Measurements from ENCODE around the gene TAMM41.
"Not testable (repeated sequence)": the region's sequence is repeated elsewhere in the genome, so short reads cannot be mapped to it uniquely, and the experiment has no call there.

TAMM41 gene, protein sequence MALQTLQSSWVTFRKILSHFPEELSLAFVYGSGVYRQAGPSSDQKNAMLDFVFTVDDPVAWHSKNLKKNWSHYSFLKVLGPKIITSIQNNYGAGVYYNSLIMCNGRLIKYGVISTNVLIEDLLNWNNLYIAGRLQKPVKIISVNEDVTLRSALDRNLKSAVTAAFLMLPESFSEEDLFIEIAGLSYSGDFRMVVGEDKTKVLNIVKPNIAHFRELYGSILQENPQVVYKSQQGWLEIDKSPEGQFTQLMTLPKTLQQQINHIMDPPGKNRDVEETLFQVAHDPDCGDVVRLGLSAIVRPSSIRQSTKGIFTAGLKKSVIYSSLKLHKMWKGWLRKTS

GRCh38 chr3:11846281-11847266 is at the start of gene TAMM41:
TSS of gene TAMM41 (minus strand) at chr3:11846885. CDS start at chr3:11846636, 249 bp downstream.
- DNase-seq = peak; percentile 56

GRCh38 chr3:11878837-11879236 is 32.2 kb upstream of the TAMM41 start:
- DNase-seq = no peak

- DNase-seq = not testable (repeated sequence)
Measured at GRCh38 chr3:11874707-11875106, 28.0 kb upstream of the TAMM41 start.

- DNase-seq = not testable (repeated sequence)
Measured at GRCh38 chr3:11863739-11864138, 17.1 kb upstream of the TAMM41 start.

DNA sequence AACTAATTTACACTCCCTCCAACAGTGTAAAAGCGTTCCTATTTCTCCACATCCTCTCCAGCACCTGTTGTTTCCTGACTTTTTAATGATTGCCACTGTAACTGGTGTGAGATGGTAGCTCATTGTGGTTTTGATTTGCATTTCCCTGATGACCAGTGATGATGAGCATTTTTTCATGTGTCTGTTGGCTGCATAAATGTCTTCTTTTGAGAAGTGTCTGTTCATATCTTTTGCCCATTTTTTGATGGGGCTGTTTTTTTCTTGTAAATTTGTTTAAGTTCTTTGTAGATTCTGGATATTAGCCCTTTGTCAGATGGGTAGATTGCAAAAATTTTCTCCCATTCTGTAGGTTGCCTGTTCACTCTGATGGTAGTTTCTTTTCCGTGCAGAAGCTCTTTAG is 15.9 kb upstream of the TAMM41 start:
- DNase-seq = not testable (repeated sequence)

GRCh38 chr3:11862145-11862544 is 15.5 kb upstream of the TAMM41 start:
- DNase-seq = not testable (repeated sequence)

- DNase-seq = not testable (repeated sequence)
Measured at GRCh38 chr3:11860213-11860612, 13.5 kb upstream of the TAMM41 start.

GRCh38 chr3:11853450-11853849 is 6.8 kb upstream of the TAMM41 start:
- DNase-seq = no peak

DNA sequence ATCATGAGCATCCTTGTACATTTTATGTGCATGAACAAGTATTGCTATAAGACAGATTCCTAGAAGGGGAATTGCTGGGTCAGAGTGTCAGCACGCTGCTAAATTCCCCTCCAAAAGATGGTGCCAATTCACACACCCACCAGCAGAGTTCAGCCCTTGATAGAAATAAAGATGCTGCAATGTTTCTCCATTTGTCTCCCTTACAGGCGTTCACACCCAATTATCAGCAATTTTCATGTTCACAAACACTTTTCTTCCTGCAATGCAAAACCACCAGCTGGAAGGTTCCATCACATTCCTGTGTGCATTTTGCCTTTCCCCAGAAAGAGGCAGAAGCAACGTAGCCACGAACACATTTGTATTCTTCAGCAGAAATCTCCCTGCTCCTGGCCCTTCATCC is 3.3 kb upstream of the TAMM41 start:
- DNase-seq = no peak

DNA sequence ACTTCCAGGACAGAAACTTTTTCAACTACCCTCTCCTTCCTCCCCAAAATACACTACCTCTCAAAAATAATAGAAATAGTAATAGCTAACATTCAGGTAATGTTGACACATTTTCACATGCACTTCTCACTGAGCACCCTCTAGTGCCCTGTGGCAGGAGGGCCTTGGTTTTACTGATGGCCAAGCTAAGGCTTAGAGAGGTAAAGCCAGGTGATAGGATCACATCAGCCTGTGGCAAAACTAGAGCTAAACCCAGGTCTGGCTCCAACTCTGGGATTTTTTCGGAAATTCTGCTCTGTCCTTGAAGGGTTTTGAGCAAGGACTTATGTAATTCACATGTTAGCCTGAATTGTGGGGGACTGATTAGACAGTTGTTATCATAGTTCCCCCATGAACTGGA is 922 bp upstream of the TAMM41 start:
- DNase-seq = no peak

- DNase-seq = no peak
Measured at GRCh38 chr3:11845651-11846050, 1.0 kb downstream of the TAMM41 start.

DNA sequence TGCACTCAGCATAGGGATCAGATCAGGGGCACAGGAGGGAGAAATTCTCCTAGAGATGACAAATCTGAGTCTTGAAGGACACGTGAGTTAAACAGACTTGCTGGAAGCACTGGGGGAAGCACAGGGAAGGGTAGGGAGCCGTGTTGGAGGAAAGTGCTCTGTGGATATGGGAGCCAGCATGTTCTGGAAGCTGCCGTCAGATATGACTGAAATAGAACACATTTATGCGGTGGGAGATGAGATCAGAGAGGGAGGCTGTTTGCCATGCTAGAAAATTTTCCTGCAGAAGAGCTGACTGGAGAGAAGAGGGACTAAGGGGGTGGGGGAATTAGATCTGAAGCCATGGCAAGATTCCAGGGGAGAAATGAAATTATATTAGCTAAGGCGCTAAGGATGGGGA is 1.8 kb downstream of the TAMM41 start:
- no peak for DNase-seq

DNA sequence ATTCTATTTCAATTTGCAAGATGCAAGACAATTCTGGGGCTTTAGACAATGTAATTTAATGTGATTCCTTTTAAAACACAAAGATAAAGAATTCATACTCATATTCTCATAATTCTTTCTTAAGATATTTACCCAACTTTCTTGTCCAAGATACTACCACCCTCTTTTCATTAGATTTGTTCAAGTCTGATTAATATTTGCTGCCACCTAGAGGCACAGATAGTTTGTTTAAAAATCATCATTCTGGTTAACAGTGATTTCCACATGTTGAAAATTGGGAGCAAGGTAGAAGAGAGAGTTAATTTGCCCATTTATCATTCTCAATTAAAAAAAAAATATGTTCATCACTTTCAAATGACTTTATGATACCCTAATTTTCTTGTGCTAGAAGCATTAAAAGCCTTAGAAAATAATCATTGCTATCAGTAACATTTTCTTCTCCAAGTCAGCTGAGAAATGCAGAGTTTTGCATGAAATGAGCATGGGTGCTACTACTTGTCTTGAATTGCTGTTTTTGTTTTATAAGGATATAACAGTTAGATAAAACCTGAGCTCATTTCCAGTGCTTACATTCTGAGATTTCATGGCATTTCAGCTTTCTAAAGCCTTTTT is 11.6 kb downstream of the TAMM41 start:
- no peak for DNase-seq

GRCh38 chr3:11832981-11833905 is 13.4 kb downstream of the TAMM41 start:
- no peak for DNase-seq

GRCh38 chr3:11829416-11829815 is 17.3 kb downstream of the TAMM41 start:
- no peak for DNase-seq

DNA sequence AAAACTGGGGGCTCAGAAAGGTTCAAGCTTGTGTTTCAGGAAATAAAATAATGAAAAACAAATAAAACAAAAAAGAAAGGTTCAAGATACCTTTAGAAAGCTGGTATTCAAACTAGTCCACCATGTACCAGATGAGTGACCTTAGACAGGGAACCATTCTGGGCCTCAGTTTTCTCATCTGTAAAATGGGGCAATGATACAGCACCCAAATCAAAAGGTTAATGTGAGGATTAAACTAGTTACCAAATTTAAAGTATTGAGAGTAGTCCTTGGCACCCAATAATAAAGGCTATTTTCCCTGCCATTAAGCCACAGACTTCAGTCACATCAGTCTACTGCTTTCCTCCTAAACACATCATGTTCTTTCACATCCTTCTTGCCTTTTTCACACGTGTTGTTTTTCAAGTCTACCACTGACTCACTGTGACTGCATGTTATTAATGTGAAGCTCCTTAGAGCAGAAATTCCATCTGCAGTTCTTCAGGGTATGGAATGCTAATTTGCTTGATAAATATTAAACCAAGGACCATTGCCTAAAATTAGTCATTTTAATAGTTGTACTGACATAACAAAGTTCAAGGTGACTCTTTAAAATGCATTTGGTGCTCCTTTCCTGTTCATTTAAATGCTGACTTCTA is 19.9 kb downstream of the TAMM41 start:
- DNase-seq = no peak

DNA sequence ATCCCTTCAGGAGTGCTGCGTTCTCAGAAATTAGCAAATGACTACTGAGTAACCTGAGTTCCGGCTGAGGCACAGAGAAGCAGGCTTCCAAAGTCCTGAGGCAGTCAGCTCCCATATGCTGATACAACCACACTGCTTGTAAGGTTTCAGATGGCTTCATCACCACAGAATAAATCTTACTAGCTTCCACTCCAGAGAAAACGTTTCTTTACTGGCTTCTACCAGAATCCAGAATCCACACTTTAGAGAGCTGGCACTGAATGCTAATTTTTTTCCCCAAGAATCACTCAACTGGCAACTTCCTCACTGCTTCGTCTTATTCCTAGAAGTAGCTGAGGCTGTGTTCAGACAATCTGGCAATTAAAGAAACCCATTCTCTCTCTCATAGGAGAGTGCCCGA is 21.4 kb downstream of the TAMM41 start:
- no peak for DNase-seq

- no peak for DNase-seq
Measured at GRCh38 chr3:11820531-11821041, 26.1 kb downstream of the TAMM41 start.

DNA sequence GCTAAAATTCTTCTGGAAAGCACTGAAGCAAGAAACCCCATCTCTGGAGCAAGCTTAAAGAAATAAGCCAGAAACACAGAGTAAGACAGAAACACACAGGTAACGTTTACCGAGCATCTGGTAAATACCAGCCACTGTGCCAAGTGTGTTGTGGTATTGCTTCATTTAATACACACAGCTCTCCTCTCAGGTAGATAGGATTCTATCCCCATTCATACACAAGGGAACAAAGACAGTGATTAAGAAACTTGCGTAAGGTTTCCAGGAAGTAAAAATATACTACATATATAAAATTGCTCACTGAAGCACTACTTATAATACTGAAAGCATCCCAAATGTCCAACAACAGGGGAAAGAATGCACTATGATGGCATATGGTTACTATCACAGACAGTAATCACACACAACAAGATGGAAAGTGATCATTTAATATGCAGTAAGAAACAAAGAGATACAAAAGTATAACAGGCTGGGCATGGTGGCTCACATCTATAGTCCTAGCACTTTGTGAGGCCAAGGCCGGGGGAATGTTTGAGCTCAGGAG is 27.5 kb downstream of the TAMM41 start:
- DNase-seq = no peak

DNA sequence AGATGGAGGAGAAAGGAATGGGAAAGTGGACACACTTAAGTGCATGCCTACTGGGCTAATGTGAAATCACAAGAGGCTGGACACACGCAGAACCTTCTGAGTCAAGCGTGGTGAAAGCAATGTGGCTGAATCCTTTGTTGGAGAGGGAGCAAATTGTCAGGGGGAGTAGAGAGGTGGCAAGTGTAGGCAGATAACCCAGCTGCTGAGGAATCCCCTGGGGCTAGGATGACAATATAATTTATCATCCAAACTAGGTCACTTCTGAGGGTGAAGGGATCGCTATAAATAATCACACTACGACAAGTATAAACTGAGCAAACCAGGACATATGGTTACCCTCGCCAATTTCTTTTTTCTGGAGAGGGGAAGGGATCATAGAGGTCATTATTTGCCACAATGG is 28.7 kb downstream of the TAMM41 start:
- no peak for DNase-seq

GRCh38 chr3:11815111-11815510 is 31.6 kb downstream of the TAMM41 start:
- no peak for DNase-seq

All from DMS79 (cell line).